Measurements from ENCODE around the gene CRADD.
"Not testable (repeated sequence)": the region's sequence is repeated elsewhere in the genome, so short reads cannot be mapped to it uniquely, and the experiment has no call there.

Gene CRADD

GRCh38 chr12:93740751-93741150, 63.6 kb downstream of the CRADD start:
- DNase-seq = no peak

- DNase-seq = no peak
Measured at GRCh38 chr12:93741659-93742109, 64.5 kb downstream of the CRADD start.

GRCh38 chr12:93742110-93742934, 65.1 kb downstream of the CRADD start:
- DNase-seq = peak; percentile 95

GRCh38 chr12:93743229-93743998, 66.2 kb downstream of the CRADD start:
- DNase-seq = no peak

GRCh38 chr12:93743999-93744689, 67.0 kb downstream of the CRADD start:
- no peak for DNase-seq

- no peak for DNase-seq
Measured at GRCh38 chr12:93745286-93745685, 68.1 kb downstream of the CRADD start.

- no peak for DNase-seq
Measured at GRCh38 chr12:93746572-93747168, 69.5 kb downstream of the CRADD start.

- DNase-seq = no peak
Measured at GRCh38 chr12:93748672-93749383, 71.7 kb downstream of the CRADD start.

GRCh38 chr12:93749515-93749914, 72.3 kb downstream of the CRADD start:
- DNase-seq = no peak

- DNase-seq = no peak
Measured at GRCh38 chr12:93750056-93750455, 72.9 kb downstream of the CRADD start.

GRCh38 chr12:93751864-93752610, 74.9 kb downstream of the CRADD start:
- no peak for DNase-seq

- no peak for DNase-seq
Measured at GRCh38 chr12:93753285-93753684, 76.1 kb downstream of the CRADD start.

GRCh38 chr12:93753838-93754429, 76.8 kb downstream of the CRADD start:
- no peak for DNase-seq

GRCh38 chr12:93754859-93755258, 77.7 kb downstream of the CRADD start:
- not testable (repeated sequence) for DNase-seq

- DNase-seq = no peak
Measured at GRCh38 chr12:93756288-93756687, 79.1 kb downstream of the CRADD start.

GRCh38 chr12:93757792-93758694, 80.9 kb downstream of the CRADD start:
- no peak for DNase-seq

- DNase-seq = no peak
Measured at GRCh38 chr12:93758801-93759373, 81.7 kb downstream of the CRADD start.

GRCh38 chr12:93759512-93760081, 82.4 kb downstream of the CRADD start:
- no peak for DNase-seq

- DNase-seq = no peak
Measured at GRCh38 chr12:93760275-93760875, 83.2 kb downstream of the CRADD start.

Data from T1000 (cell line).